Endothelial cell of umbilical vein (primary cell): ENCODE results near the gene PRCC. TPM values are rescaled to one million over a fixed set of nuclear protein-coding genes. Genes with fewer than 3 reads are reported as not detected.

Source experiments
- BruUV-seq: library from RNA; stranded (reverse); fragments of 400-500 nt; replicated peaks from 2 replicates; lab custom pipeline; 2021; lab: Mats Ljungman, UMichigan
- CTCF ChIA-PET: fragments of 300-600, 350-600 bp; sonication (Branson Sonifier 250); formaldehyde crosslinking; loops from one replicate; lab custom pipeline; 2021; ENCODE audit warnings: antibody characterized with exemption, inconsistent platforms; lab: Charles Lee
- POLR2A ChIA-PET: fragments of 300-600, 350-600 bp; sonication (Branson Sonifier 250); formaldehyde crosslinking; loops from one replicate; lab custom pipeline; 2021; ENCODE audit warnings: antibody characterized with exemption, inconsistent platforms; lab: Charles Lee
- DNase-seq: peaks from one replicate; pipeline ENCODE4 v3.0.0-alpha.2; 2011; ENCODE audit warnings: low read depth, low spot score
- FAIRE-seq: peaks from 2 replicates; lab custom pipeline; 2011; peaks lifted over from hg19 to GRCh38; lab: Jason Lieb, UNC
- H2AFZ ChIP-seq: 2 replicates; pipeline ENCODE4 v1.6.0; 2012; ENCODE audit warnings: low read depth, low read length, control low read depth, inconsistent platforms
- H3K27ac ChIP-seq: 2 replicates; pipeline ENCODE4 v1.5.1; 2011; ENCODE audit warnings: low read depth, mild to moderate bottlenecking, control low read depth, low read length, moderate library complexity; ENCODE audit not compliant: insufficient read depth
- H3K27me3 ChIP-seq, 2 experiments: 2 replicates each; pipeline versions ENCODE4 v1.6.0 to v1.6.1; 2011; ENCODE audit warnings: low read length in 2 of 2, mixed read lengths in 1 of 2; ENCODE audit not compliant: control insufficient read depth in 2 of 2, insufficient read depth in 2 of 2
- H3K36me3 ChIP-seq, 2 experiments: 2 replicates in 1 of 2; 3 replicates in 1 of 2; pipeline ENCODE4 v1.5.1; 2011; ENCODE audit warnings: low read length in 2 of 2, mild to moderate bottlenecking in 1 of 2, moderate library complexity in 1 of 2; ENCODE audit not compliant: control insufficient read depth in 2 of 2, insufficient read depth in 2 of 2; ENCODE audit errors: extremely low read depth in 1 of 2
- H3K4me1 ChIP-seq: 3 replicates; pipeline ENCODE4 v1.5.1; 2011; ENCODE audit warnings: mild to moderate bottlenecking, low read length; ENCODE audit not compliant: control insufficient read depth, insufficient read depth; ENCODE audit errors: extremely low read depth
- H3K4me2 ChIP-seq: 2 replicates; pipeline ENCODE4 v1.6.1; 2011; ENCODE audit warnings: low read length, control low read depth, mixed read lengths; ENCODE audit not compliant: insufficient read depth
- H3K4me3 ChIP-seq, 3 experiments: fragments of 200-600 bp in 1 of 3; sonication (generic), shearing (Covaris generic) in 1 of 3; replicated peaks in 1 of 3; 2 replicates each; pipeline ENCODE4 v1.5.1; 2011 to 2016; ENCODE audit warnings: control low read depth in 3 of 3, low read length in 3 of 3, mild to moderate bottlenecking in 2 of 3, inconsistent platforms in 1 of 3, low read depth in 1 of 3, moderate library complexity in 1 of 3; ENCODE audit not compliant: insufficient read depth in 1 of 3
- H3K79me2 ChIP-seq: 2 replicates; pipeline ENCODE4 v1.6.0; 2012; ENCODE audit warnings: low read length, inconsistent platforms; ENCODE audit not compliant: control insufficient read depth, insufficient read depth
- H3K9ac ChIP-seq: replicated peaks from 2 replicates; pipeline ENCODE3; 2011; ENCODE audit warnings: low read length, control low read depth; ENCODE audit not compliant: insufficient read depth; ENCODE audit errors: extremely low read depth
- H3K9me1 ChIP-seq: replicated peaks from 3 replicates; pipeline ENCODE4 v1.6.0; 2011; ENCODE audit warnings: mild to moderate bottlenecking, low read length; ENCODE audit not compliant: control insufficient read depth, insufficient read depth; ENCODE audit errors: extremely low read depth
- H3K9me3 ChIP-seq: replicated peaks from 2 replicates; pipeline ENCODE4 v1.5.1; 2012; ENCODE audit warnings: low read length, inconsistent platforms; ENCODE audit not compliant: control insufficient read depth, insufficient read depth
- H4K20me1 ChIP-seq: replicated peaks from 2 replicates; pipeline ENCODE3; 2011; ENCODE audit warnings: mild to moderate bottlenecking, low read length; ENCODE audit not compliant: control insufficient read depth, insufficient read depth; ENCODE audit errors: extremely low read depth
- EZH2 ChIP-seq: IDR thresholded peaks from 2 replicates; pipeline ENCODE4 v1.6.1; 2012; ENCODE audit warnings: borderline replicate concordance, low read depth, mild to moderate bottlenecking, moderate library complexity, low read length, inconsistent platforms; ENCODE audit not compliant: severe bottlenecking
- FOS ChIP-seq: IDR thresholded peaks from 2 replicates; pipeline ENCODE4 v1.6.1; 2011; ENCODE audit warnings: mild to moderate bottlenecking, low read length, moderate library complexity, borderline replicate concordance; ENCODE audit not compliant: insufficient read depth
- GATA2 ChIP-seq: IDR thresholded peaks from 2 replicates; pipeline ENCODE4 v1.7.0; 2011; ENCODE audit warnings: low read depth, mild to moderate bottlenecking, moderate library complexity, mixed read lengths, low read length; ENCODE audit not compliant: insufficient read length, insufficient read depth
- JUN ChIP-seq: IDR thresholded peaks from 2 replicates; pipeline ENCODE4 v1.6.1; 2011; ENCODE audit warnings: borderline replicate concordance, low read depth; ENCODE audit not compliant: insufficient read length, insufficient read depth
- MYC ChIP-seq: IDR thresholded peaks from one replicate; pipeline ENCODE4 v1.6.1; 2011; ENCODE audit warnings: mild to moderate bottlenecking, low read depth, low read length
- POLR2AphosphoS5 ChIP-seq: IDR thresholded peaks from 2 replicates; pipeline ENCODE4 v1.6.1; 2012; ENCODE audit warnings: low read depth, mild to moderate bottlenecking, control low read depth, low read length, moderate library complexity; ENCODE audit not compliant: insufficient read depth
- dilution Hi-C: fragments of 300-500 bp; cut with MboI; formaldehyde crosslinking; loops from one replicate; pipeline ENCODE4 v1.15.0; 2019; ENCODE audit warnings: low sequenced_read_pairs; ENCODE audit not compliant: extremely low pct_ligation_motif_present
- intact Hi-C: fragments of 100-400 bp; cut with micrococcal nuclease; formaldehyde crosslinking; loops from one replicate; pipeline ENCODE4 v1.10.0; 2022
- polyA plus RNA-seq, 4 experiments: library from polyadenylated mRNA; depleted of rRNA in 3 of 4; stranded (reverse) in 3 of 4; unstranded in 1 of 4; fragments of >200 nt; gene quantifications; 2 replicates each; pipeline versions ENCODE4 v1.2.1 to v1.2.3, GENCODE V29; 2011 to 2012; ENCODE audit warnings: missing spikeins in 1 of 4
- total RNA-seq: library from RNA; stranded (reverse); gene quantifications from 2 replicates; pipeline ENCODE4 v1.2.3, GENCODE V29; 2021
- TF ChIP-seq, protein P1 (sequence below), 2 donors: IDR thresholded peaks; 1 replicate in 1 of 2; 2 replicates in 1 of 2; pipeline ENCODE4 v1.5.1; 2011; ENCODE audit warnings: low read length in 2 of 2, mild to moderate bottlenecking in 2 of 2, moderate library complexity in 2 of 2, control low read depth in 1 of 2, inconsistent platforms in 1 of 2, low read depth in 1 of 2; ENCODE audit not compliant: insufficient read depth in 1 of 2; ENCODE audit errors: extremely low read depth in 1 of 2

Gene PRCC
- total and polyA plus RNA-seq, 2 donors (not counting 3 experiments of a cell fraction or from before 2014, with no cell fraction given): 71.5 to 77.4 TPM

DNA sequence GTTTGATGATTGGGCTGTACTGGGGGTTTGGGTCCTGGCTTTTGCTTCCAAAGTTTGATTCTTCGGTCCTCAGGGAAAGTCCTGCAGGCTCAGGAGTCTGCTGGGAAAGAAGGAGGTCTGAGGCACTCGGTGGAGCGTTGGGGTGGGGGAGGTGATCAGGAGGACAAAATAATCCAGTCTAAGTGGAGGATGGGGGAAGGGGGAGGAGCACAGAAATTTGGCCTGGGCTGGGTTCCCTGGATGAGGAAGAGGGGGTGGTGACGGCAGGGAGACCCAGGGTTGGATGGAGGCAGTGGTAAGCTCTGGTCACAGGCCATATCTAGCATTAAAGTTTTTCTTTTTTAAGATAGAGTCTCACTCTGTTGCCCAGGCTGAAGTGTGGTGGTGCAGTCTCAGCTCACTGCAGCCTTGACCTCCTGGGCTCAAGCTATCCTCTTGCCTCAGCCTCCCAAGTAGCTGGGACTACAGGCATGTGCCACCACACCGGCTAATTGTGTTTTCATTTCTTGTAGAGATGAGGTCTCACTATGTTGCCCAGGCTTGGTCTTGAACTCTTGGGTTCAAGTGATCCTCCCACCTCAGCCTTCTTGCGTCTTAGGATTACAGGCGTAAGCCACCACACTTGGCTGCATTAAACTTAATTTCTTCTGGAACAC lies 42.5 kb downstream of the PRCC start:
- Histone ChIP-seq H3K9me1 (no peaks in the 10 kb centered on the region), H3K4me1 (peaks cover 26% of the 10 kb centered on the region), H3K79me2 (no peaks in the 10 kb centered on the region), H3K4me3 (no peak overlapping the region), H3K27me3 (no peaks in the 10 kb centered on the region), H3K9ac (no peak overlapping the region), H3K27ac (no peak overlapping the region), H4K20me1 (no peaks in the 10 kb centered on the region), H2AFZ (no peak overlapping the region), H3K9me3 (no peaks in the 10 kb centered on the region), H3K36me3 (no peaks in the 10 kb centered on the region), H3K4me2 (no peak overlapping the region)
- DNase-seq: no peak
- no peak for FAIRE-seq
- ChIA-PET CTCF (interaction anchor here (0.9 to 1.3 kb wide), 2 partner anchors 12 to 84 kb away, joined by 3 read pairs; no protein-coding TSS in a partner anchor), POLR2A (no interaction called here)
- TF ChIP-seq EZH2 (no peak), MYC (no peak), POLR2AphosphoS5 (no peak), GATA2 (no peak), FOS (no peak), JUN (no peak)
- TF ChIP-seq, protein P1, sequence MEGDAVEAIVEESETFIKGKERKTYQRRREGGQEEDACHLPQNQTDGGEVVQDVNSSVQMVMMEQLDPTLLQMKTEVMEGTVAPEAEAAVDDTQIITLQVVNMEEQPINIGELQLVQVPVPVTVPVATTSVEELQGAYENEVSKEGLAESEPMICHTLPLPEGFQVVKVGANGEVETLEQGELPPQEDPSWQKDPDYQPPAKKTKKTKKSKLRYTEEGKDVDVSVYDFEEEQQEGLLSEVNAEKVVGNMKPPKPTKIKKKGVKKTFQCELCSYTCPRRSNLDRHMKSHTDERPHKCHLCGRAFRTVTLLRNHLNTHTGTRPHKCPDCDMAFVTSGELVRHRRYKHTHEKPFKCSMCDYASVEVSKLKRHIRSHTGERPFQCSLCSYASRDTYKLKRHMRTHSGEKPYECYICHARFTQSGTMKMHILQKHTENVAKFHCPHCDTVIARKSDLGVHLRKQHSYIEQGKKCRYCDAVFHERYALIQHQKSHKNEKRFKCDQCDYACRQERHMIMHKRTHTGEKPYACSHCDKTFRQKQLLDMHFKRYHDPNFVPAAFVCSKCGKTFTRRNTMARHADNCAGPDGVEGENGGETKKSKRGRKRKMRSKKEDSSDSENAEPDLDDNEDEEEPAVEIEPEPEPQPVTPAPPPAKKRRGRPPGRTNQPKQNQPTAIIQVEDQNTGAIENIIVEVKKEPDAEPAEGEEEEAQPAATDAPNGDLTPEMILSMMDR (IDR thresholded peaks at IDR 0.05; ENCODE audit: extremely low read depth in 1 of 2, insufficient read depth in 1 of 2, low read depth in 1 of 2, low read length in 2 of 2): no peak
- intact Hi-C loops (no loop called here), dilution Hi-C loops (no loop called here)
- no TSS peak for BruUV-seq
